Measurements from ENCODE around the gene RBMS1. TPM values are rescaled to one million over a fixed set of nuclear protein-coding genes. Genes with fewer than 3 reads are reported as not detected.

RBMS1 gene
- polyA plus RNA-seq, 1 donor: 61.3 TPM

DNA sequence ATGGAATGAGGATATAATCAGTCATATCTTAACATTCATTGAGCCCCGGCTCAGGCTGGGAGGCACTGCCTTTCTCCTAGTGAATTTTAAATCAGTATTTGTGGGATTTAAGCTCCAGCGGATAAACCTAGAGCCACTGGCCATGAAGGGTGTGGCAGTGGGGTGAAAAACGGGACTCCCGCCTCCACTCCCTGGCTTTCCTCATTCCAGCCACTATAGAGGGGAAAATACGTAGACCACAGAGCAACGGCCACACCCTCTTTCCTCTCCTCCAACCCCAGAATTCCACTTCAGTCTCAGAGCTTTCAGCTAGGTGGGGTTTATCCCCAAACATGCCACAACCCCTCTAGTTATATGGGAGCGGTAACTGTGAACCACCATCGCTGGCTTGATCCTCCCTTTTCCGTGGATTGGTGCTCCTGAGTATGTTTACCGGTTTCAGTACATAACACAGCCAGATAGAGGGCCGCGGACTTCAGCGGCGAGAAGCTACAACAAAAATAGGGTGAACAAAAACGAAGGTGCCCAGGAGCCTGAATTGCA is 223.0 kb downstream of the RBMS1 start:
- DNase-seq: no peak

- DNase-seq: peak; percentile 94
Measured at GRCh38 chr2:160269803-160270570, 223.6 kb downstream of the RBMS1 start.

- DNase-seq: no peak
Measured at GRCh38 chr2:160269365-160269764, 224.2 kb downstream of the RBMS1 start.

GRCh38 chr2:160268151-160268781 is 225.3 kb downstream of the RBMS1 start:
- DNase-seq: no peak

DNA sequence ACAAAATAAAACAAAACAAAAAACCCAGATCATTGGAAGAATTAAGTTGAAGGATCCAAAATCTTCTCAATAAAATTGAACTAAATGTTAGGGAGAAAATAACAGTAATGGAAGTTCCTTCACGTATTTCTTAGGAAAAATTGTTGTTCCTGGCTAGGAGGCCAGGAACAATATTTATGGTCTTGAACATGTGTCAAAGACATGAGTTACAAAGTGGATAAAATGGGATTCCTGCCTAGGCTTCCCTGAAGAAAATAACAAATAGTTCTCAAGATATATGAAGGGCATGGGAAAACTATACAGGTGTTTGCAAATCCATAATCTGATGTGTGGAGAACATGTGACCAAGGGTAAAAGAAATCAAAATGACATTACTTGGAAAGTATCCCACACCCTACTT is 225.9 kb downstream of the RBMS1 start:
- DNase-seq: peak; percentile 32

DNA sequence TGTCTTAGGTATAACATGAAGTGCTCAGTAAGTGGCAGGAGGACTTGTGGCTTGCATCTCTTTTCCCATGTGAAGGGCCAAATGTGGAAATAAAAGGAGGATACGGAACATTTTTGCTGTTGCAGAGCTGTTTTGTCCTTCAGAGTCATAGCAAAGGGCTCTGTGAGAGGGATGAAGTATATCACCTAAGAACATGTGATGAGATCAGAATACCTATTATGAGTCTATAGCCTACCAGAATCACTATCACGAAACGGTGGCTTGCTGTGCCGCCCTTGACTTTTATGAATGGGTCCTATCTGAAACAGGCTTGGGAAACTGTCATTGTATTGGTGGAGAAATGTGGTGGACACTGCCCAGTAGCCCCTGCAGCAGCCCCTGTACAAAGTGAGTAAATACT is 226.6 kb downstream of the RBMS1 start:
- no peak for DNase-seq

GRCh38 chr2:160266037-160266551 is 227.5 kb downstream of the RBMS1 start:
- no peak for DNase-seq

- no peak for DNase-seq
Measured at GRCh38 chr2:160264308-160264707, 229.3 kb downstream of the RBMS1 start.

DNA sequence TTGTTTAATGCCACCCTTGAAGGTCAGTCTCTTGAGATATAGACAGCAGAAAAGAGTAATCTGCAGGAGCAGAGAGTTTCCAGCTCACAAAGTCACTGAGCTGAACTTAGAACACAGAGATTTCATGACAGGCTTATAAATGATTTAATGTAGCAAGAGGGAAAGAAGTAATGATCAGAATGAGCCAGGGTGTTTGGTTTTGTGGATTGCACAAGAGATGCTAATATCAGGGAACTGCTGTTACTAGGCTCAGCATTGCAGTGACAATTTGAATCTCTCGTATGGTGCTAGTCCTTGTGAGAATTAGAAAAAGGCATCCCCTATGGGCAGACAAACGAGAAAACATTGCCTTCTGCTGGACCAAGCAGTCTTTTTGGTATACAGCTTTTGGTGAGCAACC is 231.9 kb downstream of the RBMS1 start:
- no peak for DNase-seq

- no peak for DNase-seq
Measured at GRCh38 chr2:160258492-160258805, 235.2 kb downstream of the RBMS1 start.

GRCh38 chr2:160257743-160258491 is 235.7 kb downstream of the RBMS1 start:
- DNase-seq: no peak

GRCh38 chr2:160257041-160257742 is 236.4 kb downstream of the RBMS1 start:
- no peak for DNase-seq

DNA sequence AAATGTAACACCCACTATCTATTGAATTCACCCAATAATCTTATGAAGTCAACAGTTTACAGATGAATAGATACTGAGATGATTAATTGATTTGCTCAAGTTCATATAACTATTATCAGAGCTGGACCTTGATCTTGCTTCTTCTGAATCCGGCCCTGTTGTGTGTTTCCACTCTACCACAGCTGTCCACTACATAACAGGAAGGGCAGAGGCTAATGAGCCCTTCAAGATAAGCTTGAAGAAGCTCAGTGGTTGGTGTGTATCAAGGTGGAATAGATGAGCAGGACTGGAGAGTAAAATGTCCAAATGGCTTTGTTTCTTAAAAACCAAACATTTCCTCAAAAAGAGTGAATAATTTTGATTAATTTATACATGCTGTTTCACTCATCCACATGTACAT is 237.1 kb downstream of the RBMS1 start:
- DNase-seq: no peak

- DNase-seq: no peak
Measured at GRCh38 chr2:160255408-160255807, 238.2 kb downstream of the RBMS1 start.

DNA sequence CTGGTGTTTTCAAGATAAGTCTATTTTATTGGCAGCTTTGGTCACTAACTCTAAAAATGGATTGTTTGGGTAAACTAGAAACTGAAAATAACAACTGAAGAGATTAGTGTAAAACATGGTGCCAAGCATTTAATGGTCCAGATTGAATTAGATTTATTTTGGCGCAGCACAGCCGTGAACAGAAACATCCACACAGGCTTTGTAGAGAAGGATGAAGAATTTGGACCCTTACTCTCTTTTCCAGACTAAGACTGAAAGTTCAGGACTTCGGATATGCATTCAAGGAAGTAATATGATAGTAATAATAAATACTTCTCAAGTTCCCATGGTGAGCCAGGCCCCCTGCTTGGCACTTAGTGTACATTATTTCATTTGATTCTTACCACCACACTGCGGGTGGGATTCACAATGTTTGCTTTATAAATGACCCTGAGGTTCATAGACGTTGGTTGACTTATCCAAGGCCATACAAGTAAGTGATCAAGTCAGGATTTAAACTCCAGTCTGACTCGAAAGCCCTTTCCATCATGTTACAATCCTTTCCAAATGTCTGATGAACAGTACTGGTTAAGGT is 239.3 kb downstream of the RBMS1 start:
- no peak for DNase-seq

DNA sequence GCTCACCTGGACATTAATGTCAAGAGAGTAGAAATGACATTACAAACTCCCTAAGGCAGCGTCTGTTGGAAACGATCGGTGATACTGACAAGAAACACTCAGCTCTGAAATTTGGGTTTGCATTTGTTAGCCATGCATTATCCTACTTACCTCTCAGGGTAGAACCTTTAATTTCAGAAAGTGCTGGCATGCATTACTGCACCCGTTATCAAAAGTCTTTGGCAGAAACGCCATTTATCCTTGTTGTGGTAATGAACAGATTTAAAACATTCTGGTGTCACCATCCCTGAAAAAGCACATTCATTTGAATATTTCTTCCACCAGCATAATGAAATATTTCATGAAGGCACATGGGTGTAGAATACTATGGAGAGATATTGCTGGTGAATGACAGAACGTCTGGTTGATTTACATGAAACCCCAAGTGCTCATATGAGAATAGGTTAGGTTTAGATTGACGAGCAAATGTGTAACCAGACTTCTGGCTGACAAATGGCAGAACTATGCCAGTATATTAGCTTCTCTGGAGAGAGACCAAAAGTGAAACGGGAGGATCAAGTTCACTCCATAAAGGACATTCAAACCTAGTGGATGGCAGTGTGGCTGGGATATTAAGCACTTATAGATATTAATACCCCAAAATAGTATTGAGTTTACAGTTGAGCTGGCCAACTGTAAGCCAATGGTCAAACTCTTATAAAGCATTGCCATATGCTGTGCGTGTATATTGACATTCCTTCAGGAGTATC is 240.0 kb downstream of the RBMS1 start:
- DNase-seq: no peak

DNA sequence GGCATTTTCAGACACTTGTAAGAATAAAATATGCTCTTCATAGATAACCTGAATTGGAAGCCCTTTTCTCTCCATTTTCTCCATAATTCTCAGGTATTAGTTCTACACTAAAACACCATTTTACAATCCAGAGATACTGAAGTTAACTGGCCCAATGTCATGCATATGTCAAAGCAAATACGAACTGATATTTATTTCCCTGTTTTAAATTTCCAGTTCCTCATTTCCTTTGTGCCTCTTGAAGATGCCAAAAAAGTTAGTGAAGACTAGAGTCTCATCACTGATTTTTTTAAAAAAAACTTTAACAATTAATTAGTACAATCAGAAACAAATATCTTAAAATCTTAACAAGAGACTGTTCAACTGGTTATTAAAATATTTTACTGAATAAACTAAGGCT is 240.7 kb downstream of the RBMS1 start:
- DNase-seq: no peak

DNA sequence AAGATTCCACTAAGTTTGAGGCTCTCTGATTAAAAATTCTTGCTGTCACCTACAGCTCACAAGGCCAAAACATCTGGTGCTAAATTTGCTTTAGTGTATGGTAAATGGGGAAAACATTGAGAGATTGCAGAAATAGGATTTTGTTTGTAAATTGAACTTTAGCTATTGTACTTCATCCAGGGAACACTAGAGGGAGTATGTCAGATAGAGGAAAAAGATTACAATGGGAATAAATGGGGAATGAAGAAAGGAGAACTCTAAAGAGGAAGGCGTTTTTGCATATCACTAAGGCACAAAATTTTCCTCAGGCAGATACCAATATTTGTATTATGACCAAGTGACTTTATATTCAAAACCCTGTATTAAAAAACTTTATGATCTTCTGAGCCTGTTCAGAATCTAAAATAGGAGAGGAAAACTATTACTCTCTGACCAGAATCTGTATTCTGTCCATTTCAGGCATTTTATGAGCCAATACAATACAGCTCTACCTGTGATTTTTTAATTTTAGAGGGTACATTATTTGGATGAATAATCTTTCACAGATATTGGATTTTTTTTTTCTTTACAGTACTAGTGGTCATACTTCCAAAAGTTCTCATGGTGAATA is 241.2 kb downstream of the RBMS1 start:
- DNase-seq: peak; percentile 37

GRCh38 chr2:160251569-160251968 is 242.0 kb downstream of the RBMS1 start:
- no peak for DNase-seq

DNA sequence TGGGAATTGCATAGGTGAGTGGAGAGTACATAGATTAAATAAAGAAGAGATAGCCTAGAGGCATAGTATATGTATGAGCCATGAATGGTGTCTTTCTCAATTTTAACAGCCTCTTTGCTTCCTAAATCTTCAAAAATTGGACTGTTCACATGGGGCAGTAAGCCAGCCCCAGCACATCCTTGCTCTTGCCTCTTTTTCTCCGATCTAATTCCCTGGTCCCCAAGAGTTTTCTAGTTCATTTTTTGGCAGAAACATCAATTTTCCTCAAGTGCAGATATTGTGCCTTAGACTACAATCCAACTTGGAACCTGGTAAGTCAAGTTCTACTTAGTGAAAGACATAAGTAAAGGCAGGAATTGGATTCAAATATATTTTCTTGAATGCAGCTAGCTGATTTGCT is 243.7 kb downstream of the RBMS1 start:
- no peak for DNase-seq

Data from hindlimb muscle (tissue), 1 donor.